HL-60 (cell line): Measurements from ENCODE around the gene OPHN1.

Experiments used
- CTCF ChIP-seq: IDR thresholded peaks from one replicate; pipeline ENCODE4 v1.5.1; 2011; ENCODE audit warnings: low read length, control low read depth, inconsistent platforms; ENCODE audit not compliant: insufficient read depth
- POLR2AphosphoS5 ChIP-seq: IDR thresholded peaks from 2 replicates; pipeline ENCODE4 v1.6.1; 2012; ENCODE audit warnings: low read depth

GRCh38 chrX:67998540-67998939 is 434.8 kb downstream of the OPHN1 start:
- TF ChIP-seq CTCF (no peak), POLR2AphosphoS5 (no peak)
